Measurements from ENCODE around the gene UPP1.
"Not testable (repeated sequence)": the region's sequence is repeated elsewhere in the genome, so short reads cannot be mapped to it uniquely, and the experiment has no call there.

The UPP1 gene

GRCh38 chr7:48112401-48113165, 23.5 kb downstream of the UPP1 start:
- DNase-seq, result no peak

DNA sequence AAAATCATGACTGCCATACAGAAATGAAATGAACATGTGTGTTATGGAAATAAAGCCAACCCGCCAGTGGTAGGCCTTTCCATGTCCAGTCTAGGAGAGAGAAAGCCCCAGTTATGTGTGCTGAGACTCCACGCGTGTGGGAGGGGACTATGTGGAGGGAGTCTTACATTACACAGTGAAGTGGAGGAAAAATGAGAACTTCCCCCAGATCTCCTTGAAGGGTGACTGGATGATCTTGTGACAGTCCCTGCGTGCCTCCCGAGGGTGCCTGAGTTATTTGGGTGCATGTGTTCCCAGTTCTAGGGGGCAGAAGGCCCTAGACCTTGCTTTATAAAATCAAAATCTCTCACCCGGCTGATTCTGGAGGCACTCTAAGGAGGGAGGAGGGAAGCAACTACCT, 24.2 kb downstream of the UPP1 start:
- no peak for DNase-seq

GRCh38 chr7:48114115-48114514, 25.1 kb downstream of the UPP1 start:
- DNase-seq, result no peak

- no peak for DNase-seq
Measured at GRCh38 chr7:48114589-48114988, 25.5 kb downstream of the UPP1 start.

DNA sequence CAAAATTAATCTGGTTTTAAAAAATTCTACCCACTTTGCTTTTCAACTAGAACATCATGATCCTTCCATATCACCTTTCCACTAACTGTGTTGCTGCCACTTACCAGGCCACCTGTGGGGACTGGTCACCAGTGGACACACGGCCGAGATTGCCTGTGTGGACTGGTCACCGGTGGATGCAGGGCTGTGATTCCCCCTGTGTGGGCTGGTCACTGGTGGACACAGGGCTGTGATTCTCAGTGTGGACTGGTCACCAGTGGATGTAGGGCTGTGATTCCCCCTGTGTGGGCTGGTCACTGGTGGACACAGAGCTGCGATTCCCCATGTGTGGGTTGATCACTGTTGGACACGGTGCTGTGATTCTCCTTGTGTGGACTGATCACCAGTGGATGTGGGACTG, 27.0 kb downstream of the UPP1 start:
- DNase-seq, result no peak

- DNase-seq, result no peak
Measured at GRCh38 chr7:48118041-48118440, 29.0 kb downstream of the UPP1 start.

- not testable (repeated sequence) for DNase-seq
Measured at GRCh38 chr7:48120536-48120935, 31.5 kb downstream of the UPP1 start.

- DNase-seq, result no peak
Measured at GRCh38 chr7:48126037-48126436, 37.0 kb downstream of the UPP1 start.

DNA sequence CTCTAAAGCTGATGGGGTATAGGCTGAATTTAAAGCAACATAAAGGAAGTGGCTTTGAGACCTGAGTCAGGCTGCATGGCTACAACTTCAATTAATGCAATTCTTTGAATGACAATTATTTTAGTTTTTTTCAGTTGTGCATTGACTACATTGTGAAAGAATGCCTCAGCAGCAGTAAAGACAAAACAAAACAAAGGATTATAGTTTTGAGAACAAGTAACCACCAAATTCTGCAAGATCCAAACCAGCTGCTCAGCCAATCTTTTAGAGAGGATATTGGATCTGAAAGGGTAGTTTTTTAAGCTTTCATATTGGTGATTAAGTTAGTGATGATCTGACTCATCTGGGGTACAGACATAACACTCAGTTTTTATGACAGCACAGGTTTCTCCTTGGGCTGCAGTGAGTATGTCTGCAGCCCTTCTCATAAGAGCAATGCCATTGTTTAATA, 41.6 kb downstream of the UPP1 start:
- no peak for DNase-seq

DNA sequence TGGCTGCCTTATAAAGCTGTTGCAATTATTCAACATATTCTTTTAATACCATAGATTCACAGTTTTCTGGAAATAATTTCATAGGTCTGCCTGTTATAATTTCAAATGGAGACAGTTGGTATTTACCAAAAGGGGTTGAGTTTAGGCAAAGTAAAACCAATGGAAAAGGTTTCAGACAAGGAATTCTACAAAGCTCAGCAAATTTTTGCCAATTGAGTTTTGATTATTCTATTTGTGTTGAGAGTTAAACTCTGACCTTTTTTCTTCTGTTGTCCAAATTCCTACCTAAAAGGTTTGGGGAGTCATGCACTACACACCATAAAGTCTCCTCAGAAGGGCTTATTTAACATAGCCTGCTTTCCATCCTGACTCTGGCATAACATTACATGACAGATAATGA, 43.7 kb downstream of the UPP1 start:
- no peak for DNase-seq

DNA sequence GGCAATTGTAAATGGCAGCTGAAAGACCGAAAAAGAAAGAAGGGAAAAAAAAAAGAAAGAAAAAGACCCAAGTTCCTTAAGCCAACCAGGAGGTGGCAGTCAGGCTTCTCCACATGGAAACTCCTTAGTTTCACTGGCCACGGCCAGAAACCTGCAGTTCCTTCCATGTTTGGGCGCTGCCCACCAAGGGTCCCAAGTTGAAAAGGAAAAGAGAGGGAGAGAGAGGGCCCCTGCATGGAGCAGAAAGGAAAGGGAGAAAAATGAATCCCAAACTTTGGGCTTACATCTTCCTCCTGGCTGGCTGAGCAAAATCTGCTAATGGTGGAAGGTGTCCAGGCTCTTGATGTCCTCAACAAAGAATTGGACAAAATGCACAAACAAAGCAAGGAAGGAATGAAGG, 50.4 kb downstream of the UPP1 start:
- no peak for DNase-seq

- no peak for DNase-seq
Measured at GRCh38 chr7:48140001-48140681, 51.1 kb downstream of the UPP1 start.

GRCh38 chr7:48141521-48141920, 52.5 kb downstream of the UPP1 start:
- no peak for DNase-seq

DNA sequence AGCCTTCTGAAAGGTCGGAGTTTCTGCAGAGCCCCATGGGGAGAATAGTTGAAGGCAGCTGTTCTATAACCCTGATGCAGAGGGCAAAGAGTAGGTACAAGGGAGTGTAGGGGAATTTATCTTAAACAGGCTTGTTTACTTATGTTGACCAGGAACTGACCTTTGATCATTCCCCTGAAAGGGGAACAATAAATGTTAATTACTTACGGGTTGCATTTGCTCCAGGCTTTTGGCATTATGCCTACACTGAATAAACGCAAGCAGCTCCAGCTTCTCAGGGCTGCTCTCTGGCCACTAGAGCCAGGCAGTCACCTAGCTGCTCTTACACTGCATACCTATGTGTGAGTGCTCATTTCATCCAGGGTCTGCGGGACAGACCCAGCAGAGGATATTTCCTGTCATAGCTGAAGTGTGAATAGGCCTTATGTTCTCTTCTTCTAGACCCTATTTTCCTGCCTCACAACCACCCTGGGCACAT, 55.3 kb downstream of the UPP1 start:
- no peak for DNase-seq

- no peak for DNase-seq
Measured at GRCh38 chr7:48147078-48147591, 58.1 kb downstream of the UPP1 start.

DNA sequence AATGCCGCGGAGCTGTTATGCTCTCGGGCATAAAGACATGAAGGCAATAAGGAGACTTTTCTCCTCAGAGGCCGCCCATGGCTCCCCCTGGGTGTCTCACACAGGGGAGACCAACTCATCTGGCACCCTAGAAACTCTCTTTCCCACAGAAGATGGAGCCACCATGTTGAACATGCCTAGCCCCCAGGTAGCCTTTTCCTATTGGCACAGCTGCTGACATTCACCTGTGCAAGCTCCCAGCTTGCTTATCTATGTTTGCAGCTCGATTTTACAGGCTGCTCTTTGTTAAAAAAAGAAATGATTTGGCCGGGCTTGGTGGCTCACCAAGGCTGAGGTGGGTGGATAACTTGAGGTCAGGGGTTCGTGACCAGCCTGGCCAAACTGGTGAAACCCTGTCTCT, 58.6 kb downstream of the UPP1 start:
- not testable (repeated sequence) for DNase-seq

GRCh38 chr7:48148311-48148710, 59.2 kb downstream of the UPP1 start:
- DNase-seq, result no peak

- no peak for DNase-seq
Measured at GRCh38 chr7:48149058-48149457, 60.0 kb downstream of the UPP1 start.

- no peak for DNase-seq
Measured at GRCh38 chr7:48150086-48150485, 61.0 kb downstream of the UPP1 start.

DNA sequence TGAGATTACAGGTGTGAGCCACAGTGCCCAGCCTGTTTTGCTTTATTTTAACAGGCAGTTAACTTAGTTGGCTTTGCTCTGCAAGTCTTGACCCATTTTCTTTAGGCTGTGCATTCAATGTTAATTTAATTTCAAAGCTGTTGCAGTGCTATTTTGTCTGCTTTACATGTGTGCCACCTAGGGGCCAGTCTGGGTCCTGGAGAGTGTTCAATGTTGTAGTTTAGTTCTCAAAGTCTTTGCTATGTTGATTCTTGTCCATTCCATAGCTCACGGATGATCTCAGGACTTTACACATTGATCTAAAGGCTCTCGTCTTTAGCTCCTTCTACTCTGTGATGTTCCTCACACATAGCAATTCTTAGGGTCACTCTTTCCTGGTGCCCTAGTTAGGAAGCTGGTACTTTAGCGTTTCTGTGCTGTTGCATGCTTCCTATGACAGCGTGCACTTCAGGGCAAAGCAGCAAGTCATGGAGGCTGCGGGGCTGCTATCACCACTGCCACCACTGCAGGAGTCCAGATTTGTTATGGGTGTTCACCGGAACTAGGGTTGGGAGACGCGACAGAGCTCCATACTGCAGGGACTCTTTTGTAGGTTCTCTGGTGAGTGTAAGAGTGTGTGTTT, 65.8 kb downstream of the UPP1 start:
- DNase-seq, result no peak
